ENCODE measurements around the gene DYNC2LI1.

DNA sequence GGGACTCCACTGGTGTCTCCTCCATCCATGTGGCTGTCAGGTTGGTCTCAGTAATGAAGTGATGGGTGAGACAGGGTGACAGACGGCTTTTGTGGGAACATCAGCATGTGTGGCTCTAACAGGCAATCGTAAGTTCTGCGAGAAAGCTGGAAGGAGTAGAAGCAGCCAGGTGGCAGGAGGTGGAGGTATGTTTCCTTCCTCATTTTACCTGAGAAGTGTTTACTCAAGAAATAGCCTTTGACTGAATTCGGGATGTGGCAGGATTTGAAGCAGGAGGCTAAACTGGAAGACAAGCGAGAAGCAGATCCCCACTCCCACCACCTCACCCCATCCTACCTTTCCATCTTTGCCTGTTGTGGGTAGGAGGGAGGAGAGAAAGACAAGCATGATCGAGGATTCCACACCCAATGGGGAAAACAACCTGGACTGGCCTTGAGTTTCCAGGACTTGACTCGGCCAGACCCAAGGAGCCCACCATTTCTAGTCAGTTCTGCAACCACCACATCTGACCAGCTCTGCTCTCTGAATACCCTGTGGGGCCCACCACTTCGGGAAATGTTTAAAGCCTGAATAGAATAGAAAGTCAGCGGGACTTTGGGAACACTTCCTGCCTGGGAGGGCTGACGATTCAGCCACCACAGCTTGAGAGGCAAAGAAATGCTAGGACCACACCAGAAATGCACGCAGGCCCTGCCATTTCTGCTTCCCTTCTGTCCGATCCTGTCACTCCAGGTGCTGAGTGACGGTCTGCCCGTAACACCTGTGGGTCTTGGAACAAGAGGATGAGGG is 66.1 kb downstream of the DYNC2LI1 start:
- TF ChIP-seq, protein P1, sequence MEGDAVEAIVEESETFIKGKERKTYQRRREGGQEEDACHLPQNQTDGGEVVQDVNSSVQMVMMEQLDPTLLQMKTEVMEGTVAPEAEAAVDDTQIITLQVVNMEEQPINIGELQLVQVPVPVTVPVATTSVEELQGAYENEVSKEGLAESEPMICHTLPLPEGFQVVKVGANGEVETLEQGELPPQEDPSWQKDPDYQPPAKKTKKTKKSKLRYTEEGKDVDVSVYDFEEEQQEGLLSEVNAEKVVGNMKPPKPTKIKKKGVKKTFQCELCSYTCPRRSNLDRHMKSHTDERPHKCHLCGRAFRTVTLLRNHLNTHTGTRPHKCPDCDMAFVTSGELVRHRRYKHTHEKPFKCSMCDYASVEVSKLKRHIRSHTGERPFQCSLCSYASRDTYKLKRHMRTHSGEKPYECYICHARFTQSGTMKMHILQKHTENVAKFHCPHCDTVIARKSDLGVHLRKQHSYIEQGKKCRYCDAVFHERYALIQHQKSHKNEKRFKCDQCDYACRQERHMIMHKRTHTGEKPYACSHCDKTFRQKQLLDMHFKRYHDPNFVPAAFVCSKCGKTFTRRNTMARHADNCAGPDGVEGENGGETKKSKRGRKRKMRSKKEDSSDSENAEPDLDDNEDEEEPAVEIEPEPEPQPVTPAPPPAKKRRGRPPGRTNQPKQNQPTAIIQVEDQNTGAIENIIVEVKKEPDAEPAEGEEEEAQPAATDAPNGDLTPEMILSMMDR (IDR thresholded peaks at IDR 0.05) = no peak
- no peak for TF ChIP-seq POLR2A (IDR thresholded peaks at IDR 0.05)
